ENCODE measurements around the gene USP40.

Gene USP40

GRCh38 chr2:233457356-233457755, 109.2 kb downstream of the USP40 start:
- no peak for TF ChIP-seq ZNF274 (IDR thresholded peaks at IDR 0.05; ENCODE audit: low read depth, low read length)

GRCh38 chr2:233456934-233457333, 109.6 kb downstream of the USP40 start:
- TF ChIP-seq ZNF274 (IDR thresholded peaks at IDR 0.05; ENCODE audit: low read depth, low read length): no peak
- no peak overlapping the region for H3K4me3 ChIP-seq (ENCODE audit: low read length)

More at GRCh38 chr2:233457356-233457755, 109.2 kb downstream of the USP40 start:
- no peak overlapping the region for H3K4me3 ChIP-seq (ENCODE audit: low read length)

- H3K4me3 ChIP-seq (ENCODE audit: low read length): no peak overlapping the region
- TF ChIP-seq ZNF274 (IDR thresholded peaks at IDR 0.05; ENCODE audit: low read depth, low read length): no peak
Observed at GRCh38 chr2:233456111-233456510, 110.5 kb downstream of the USP40 start.

- no peak overlapping the region for H3K4me3 ChIP-seq (ENCODE audit: low read length)
- TF ChIP-seq ZNF274 (IDR thresholded peaks at IDR 0.05; ENCODE audit: low read depth, low read length): no peak
Observed at GRCh38 chr2:233455491-233455890, 111.1 kb downstream of the USP40 start.

GRCh38 chr2:233455006-233455405, 111.6 kb downstream of the USP40 start:
- H3K4me3 ChIP-seq (ENCODE audit: low read length): no peak overlapping the region
- TF ChIP-seq ZNF274 (IDR thresholded peaks at IDR 0.05; ENCODE audit: low read depth, low read length): no peak

- no peak for TF ChIP-seq ZNF274 (IDR thresholded peaks at IDR 0.05; ENCODE audit: low read depth, low read length)
- no peak overlapping the region for H3K4me3 ChIP-seq (ENCODE audit: low read length)
Observed at GRCh38 chr2:233453916-233454315, 112.7 kb downstream of the USP40 start.

- H3K4me3 ChIP-seq (ENCODE audit: low read length): no peak overlapping the region
Observed at GRCh38 chr2:233453111-233453915, 113.3 kb downstream of the USP40 start.

GRCh38 chr2:233451950-233452349, 114.6 kb downstream of the USP40 start:
- no peak for TF ChIP-seq ZNF274 (IDR thresholded peaks at IDR 0.05; ENCODE audit: low read depth, low read length)
- no peak overlapping the region for H3K4me3 ChIP-seq (ENCODE audit: low read length)

More at GRCh38 chr2:233453111-233453915, 113.3 kb downstream of the USP40 start:
- TF ChIP-seq ZNF274 (IDR thresholded peaks at IDR 0.05; ENCODE audit: low read depth, low read length): no peak

GRCh38 chr2:233450864-233451575, 115.6 kb downstream of the USP40 start:
- H3K4me3 ChIP-seq (ENCODE audit: low read length): no peak overlapping the region
- TF ChIP-seq ZNF274 (IDR thresholded peaks at IDR 0.05; ENCODE audit: low read depth, low read length): no peak

- H3K4me3 ChIP-seq (ENCODE audit: low read length): no peak overlapping the region
- TF ChIP-seq ZNF274 (IDR thresholded peaks at IDR 0.05; ENCODE audit: low read depth, low read length): no peak
Observed at GRCh38 chr2:233449921-233450863, 116.4 kb downstream of the USP40 start.

- no peak overlapping the region for H3K4me3 ChIP-seq (ENCODE audit: low read length)
- TF ChIP-seq ZNF274 (IDR thresholded peaks at IDR 0.05; ENCODE audit: low read depth, low read length): no peak
Observed at GRCh38 chr2:233449081-233449901, 117.3 kb downstream of the USP40 start.

- H3K4me3 ChIP-seq (ENCODE audit: low read length): no peak overlapping the region
- TF ChIP-seq ZNF274 (IDR thresholded peaks at IDR 0.05; ENCODE audit: low read depth, low read length): no peak
Observed at GRCh38 chr2:233448575-233448974, 118.0 kb downstream of the USP40 start.

- no peak for TF ChIP-seq ZNF274 (IDR thresholded peaks at IDR 0.05; ENCODE audit: low read depth, low read length)
- no peak overlapping the region for H3K4me3 ChIP-seq (ENCODE audit: low read length)
Observed at GRCh38 chr2:233448220-233448559, 118.4 kb downstream of the USP40 start.
